Measurements from ENCODE around the gene KMT2C.
"Not testable (repeated sequence)": the region's sequence is repeated elsewhere in the genome, so short reads cannot be mapped to it uniquely, and the experiment has no call there.

Gene KMT2C

DNA sequence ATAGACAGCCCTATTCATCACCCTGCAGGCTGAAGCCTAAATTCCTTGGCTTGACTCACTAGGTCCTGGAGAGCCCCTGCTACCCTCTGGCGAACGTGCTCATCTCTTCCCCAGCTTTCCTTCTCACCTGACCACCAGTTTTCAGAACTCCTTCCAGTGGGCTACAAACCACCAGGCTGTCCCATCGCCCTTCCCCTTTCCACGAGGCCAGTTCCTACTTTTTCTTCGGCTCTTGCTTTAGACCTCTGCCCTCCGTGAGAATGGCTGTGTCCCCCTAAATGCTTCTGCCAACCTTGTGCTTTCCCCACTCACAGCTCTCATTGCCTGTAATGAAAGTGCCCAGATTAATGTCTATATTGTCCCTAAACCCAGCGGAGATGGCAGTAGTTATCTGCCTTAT, 5.4 kb upstream of the KMT2C start:
- DNase-seq: not testable (repeated sequence)

DNA sequence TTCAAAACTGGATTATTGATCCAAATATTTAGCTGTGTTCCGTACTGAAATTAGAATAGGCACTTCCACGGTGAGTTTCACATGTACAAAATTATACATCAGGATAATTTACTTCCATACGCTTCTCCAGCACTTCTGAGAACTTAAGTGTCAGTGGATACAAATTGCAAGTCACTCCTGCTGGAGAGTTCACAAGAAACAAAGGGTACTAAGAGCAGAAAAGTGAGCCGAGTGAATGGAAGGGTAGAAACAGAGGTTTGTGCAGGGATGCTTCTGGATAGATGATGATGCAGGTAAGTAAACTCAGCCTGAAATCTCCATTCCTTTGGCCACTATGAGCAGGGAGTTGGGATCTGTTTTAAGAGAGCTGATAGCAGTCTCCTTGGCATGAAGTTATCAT, 2.2 kb upstream of the KMT2C start:
- DNase-seq: not testable (repeated sequence)

GRCh38 chr7:152436931-152437575, 1.2 kb upstream of the KMT2C start:
- DNase-seq: not testable (repeated sequence)

DNA sequence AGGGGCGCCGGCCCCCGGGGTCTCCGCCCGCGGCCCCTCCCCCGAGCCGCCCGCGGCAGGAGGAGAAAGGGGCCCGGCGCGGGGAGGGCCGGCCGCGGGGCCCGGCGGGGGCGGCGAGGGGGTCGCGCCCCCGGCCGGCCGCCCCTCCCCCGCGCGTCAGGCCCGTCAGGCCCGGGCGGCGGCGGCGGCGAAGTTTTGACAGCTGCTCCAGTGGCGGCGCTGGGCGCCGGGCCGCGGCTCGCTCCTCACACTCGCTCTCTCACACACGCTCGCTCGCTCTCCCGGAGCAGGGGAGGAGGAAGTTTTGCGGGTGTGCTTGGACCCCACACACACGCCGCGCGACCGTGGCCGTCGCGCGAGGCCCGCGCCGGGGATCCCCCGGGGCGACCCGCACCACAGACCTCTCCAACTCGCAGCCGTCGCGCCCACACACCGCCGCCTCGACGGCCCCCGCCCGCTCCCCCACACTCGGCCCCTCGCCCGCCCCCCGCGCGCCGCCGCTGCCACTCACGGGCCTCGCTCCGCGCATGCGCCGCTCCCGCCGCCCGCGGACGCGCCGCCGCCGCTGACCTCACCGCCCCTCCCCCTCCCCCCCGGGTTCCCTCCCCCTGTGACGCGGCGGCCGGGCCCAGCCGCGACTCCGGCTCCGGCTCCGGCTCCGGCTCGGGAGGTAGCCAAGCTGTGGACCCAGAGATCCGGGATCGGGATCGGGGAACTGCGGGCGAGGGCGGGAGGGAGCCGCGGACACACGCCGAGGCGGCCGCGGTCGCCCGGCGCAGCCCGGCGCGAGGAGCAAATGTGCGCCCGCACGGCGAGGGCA, 518 bp upstream of the KMT2C start:
- peak; percentile 84 to 88 for DNase-seq

- peak; percentile 16 to 18 for DNase-seq
These were observed 1.1 kb downstream of the KMT2C start for GRCh38 chr7:152434511-152435383.

DNA sequence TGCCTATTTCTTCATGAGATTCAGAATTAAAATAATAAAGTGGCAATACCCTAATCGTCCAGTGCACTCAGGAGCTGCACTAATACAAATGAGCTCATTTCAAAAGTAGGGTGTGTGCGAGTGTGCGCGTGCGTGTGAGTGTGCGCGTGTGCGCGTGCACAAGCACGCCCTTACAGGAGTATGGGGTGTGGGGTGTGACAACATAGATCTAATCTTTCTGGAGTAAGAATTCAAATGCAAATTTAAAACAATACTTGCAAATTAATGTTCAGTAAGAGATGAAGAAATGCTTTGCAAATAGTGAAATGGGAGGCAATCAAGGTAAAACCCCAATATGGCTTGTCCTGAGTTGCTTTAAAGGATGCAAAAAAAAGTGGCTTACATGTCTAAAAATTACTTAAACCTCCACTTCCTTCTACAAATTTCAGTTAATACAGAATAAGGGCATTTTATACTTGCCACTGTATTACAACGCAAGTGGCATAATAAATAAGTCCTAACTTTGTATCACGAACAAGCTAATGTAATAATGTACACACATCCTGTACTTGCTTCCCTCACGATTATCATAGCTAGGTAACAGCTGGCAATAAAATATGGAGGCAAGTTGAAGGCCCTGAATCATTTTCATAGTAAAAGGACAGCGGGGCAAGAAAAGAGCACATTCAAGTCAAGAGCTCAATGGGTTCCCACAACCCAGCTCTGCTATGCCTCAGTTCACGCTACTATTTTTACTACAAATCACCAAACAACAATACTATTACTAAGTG, 1.9 kb downstream of the KMT2C start:
- DNase-seq: peak; percentile 43

DNA sequence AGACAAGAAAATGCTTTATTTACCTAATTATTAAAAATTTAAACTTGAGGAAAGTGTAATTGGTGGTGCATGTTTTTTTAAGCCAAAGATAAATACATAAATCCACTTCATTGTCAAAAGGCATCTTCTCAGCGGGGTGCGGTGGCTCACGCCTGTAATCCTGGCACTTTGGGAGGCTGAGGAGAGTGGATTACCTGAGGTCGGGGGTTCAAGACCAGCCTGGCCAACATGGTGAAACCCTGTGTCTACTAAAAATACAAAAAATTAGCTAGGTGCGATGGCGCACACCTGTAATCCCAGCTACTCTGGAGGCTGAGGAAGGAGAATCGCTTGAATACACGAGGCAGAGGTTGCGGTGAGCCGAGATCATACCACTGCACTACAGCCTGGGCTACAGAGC, 3.1 kb downstream of the KMT2C start:
- DNase-seq: not testable (repeated sequence)

DNA sequence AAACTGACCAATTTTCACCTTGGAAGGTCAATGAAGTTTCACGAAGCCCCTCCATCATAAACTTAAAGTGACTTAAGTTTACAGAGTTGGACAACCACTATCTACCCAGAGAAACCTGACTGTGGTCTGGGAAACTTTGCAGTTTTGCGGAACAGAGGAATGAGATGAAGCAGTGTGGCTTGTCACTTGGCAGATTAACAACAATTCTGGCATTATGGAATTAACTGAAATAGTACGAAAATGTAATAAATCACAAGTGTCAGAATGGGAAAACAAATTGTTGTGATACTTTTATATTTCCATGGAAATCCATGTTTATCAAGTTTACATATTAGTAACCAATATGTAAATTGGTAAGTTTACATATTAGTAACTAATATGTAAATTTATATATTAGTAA, 4.9 kb downstream of the KMT2C start:
- DNase-seq: no peak

GRCh38 chr7:152430118-152430517, 5.7 kb downstream of the KMT2C start:
- DNase-seq: not testable (repeated sequence)

DNA sequence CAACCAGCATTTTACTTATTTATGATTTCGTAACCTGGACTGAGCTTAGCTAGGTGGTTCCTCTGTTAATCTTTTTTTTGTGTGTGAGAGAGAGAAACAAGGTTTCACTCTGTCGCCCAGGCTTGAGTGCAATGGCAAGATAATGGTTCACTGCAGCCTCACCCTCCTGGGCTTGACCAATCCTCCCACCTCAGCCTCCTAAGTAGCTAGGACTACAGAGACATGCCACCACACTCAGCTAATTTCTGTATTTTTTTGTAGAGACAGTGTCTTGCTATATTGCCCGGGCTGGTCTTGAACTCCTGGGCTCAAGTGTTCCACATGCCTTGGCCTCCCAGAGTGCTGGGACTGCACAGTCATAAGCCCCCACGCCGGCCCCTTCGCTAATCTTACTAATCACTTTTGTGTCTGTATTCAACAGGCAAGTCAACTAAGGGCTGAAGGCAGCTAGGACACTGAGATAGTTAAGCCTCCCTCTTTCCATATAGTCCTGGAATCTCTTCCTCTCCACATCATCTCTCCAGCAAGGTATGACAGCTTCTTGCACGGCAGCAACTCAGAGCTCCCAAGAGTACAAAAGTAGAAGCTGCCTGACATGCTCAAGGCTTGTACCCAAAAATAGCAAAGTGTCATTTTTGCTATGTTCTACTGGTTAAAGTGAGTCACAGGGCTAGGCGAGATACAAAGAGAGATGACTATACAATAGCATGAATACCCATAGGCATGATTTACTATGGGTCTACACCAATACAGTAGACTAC, 11.3 kb downstream of the KMT2C start:
- no peak for DNase-seq

GRCh38 chr7:152423991-152424347, 11.8 kb downstream of the KMT2C start:
- no peak for DNase-seq

GRCh38 chr7:152423171-152423570, 12.6 kb downstream of the KMT2C start:
- DNase-seq: not testable (repeated sequence)

DNA sequence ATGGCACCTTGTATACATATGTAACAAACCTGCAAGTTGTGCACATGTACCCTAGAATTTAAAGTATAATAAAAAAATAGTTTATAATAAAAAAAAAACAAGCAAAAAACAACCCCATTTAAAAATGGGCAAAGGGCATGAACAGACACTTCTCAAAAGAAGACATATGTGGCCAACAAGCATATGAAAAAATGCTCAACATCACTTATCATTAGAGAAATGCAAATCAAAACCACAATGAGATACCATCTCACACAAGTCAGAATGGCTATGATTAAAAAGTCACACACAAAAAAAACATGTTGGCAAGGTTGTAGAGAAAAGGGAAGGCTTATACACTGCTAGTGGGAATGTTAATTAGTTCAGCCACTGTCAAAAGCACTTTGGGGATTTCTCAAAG, 14.9 kb downstream of the KMT2C start:
- DNase-seq: not testable (repeated sequence)

DNA sequence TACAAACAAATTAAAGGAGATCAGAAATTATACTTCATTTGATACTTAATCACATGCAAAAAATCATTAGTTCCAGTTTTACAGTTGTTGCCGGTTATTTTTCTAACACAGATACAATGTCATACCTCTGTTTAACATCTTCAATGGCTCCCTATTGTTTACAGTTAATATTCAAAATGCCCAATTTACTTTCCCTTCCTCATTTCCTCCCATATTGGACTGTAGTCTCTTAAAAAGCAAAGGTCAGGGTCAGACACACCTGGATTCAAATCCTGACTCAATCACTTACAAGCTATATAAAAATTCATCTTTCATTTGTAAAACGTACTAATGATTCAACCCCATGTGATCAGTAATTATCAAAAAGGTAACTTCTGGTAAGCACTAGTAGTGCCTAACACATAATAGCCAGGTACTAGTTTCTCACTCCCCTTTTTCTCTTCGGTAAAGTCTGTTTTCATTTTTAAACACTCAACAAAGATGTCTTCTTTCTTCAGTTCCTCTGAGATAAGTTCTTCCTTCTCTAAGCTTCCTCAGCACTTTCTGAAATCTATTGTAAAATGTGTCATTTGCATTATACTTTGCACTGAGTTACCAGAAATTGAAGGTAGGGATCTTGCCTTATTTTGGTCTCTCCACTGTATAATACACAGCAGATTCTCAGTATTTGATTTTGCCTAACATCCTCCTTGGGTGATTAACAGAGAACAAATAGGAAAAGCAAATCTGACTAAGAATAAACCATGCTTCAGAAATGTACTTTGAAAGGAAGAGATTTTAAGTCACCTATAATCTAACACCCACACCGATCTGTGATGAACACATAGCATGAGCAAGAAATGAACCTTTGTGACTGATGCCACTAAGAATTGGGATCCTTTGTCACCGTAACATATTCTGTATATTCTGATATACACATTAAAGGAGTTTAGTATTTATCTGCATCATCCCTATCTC, 16.1 kb downstream of the KMT2C start:
- no peak for DNase-seq

DNA sequence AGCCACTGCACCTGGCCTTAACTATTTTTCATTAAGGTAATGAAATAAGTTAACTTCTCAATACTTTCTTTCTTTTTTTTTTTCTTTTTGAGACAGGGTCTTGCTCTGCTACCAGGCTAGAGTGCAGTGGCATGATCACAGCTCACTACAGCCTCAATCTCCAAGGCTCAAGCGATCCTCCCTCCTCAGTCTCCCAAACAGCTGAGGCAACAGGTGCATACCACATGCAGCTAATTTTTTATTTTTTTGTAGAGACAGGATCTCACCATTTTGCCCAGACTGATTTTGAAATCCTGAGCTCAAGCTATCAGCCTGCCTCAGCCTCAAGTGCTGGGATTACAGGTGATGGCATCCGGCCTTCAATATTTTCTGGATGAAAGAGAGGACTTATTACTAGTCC, 21.0 kb downstream of the KMT2C start:
- no peak for DNase-seq

DNA sequence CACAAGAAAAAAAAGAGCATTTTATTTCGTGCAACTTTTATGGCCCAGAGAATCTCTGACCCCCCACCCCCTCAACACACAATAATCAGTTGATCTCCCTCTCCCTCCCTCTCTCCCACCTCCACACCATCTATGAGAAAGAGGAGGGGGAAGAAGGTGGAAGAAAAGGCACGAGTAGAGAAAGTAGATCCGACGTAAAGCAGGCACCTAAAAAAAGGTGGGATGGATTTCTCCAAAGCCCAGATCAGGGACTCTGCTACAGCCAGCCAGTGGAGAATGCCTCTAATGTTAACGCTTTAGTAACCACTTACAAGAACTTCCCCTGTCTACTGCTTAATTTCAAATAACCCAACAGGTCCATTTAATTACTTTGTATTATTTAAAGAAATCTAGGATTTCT, 24.4 kb downstream of the KMT2C start:
- no peak for DNase-seq

DNA sequence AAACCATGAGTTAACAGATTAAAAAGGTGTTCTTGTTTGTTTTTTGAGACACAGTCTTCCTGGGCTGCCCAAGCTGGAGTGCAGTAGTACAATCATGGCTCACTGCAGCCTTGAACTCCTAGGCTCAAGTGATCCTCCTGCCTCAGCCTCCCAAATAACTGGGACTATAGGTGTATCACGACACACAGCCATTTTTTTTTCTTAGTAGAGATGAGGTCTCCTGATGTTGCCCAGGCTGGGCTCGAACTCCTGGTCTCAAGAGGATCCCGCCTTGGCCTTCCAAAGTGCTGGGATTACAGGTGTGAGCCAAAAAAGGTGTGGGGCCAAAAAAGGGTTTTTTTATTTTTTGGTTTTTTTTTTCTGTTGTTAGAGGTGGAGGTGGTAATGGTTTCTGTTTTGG, 29.3 kb downstream of the KMT2C start:
- no peak for DNase-seq

DNA sequence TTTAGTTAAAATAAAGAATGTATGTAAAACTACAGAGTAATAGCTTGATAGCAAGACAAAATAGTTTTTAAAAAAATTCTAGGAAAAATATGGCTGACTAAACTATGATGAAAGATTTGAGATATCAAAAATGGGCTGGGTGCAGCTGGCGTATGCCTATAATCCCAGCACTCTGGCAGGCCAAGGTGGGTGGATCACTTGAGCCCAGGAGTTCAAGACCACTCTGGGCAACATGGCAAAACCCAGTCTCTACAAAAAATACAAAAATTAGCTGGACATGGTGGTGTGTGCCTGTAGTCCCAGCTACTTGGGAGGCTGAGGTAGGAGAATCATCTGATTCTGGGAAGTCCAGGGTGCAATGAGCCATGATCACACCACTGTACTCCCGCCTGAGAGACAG, 29.8 kb downstream of the KMT2C start:
- DNase-seq: not testable (repeated sequence)

DNA sequence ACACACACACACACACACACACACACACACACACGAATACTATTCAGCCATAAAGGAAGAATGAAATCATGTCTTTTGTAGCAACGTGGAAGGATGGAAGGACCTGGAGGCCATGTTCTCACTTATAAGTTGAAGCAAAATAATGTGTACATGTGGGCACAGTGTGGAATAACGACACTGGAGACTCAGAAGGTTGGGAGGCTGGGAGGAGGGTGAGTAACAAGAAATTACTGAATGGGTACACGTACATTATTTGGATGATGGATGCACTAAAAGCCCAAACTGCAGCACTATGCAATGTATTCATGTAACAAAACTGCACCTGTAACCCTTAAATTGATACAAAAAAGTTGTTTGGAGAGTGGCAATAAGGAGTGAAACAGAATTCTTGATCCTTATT, 32.1 kb downstream of the KMT2C start:
- no peak for DNase-seq

GRCh38 chr7:152402384-152403250, 33.2 kb downstream of the KMT2C start:
- DNase-seq: no peak

All from stimulated activated CD4-positive, alpha-beta T cell treated with anti-CD3 and anti-CD28 coated beads, Interleukin-2, amount 100 ng/mL, for 48 hours (primary cell).